Measurements from ENCODE around the gene OGFOD2. TPM values are rescaled to one million over a fixed set of nuclear protein-coding genes. Genes with fewer than 3 reads are reported as not detected.

Gene OGFOD2
- total RNA-seq, 2 experiments from 2014 or later: 13.1 to 25.0 TPM

DNA sequence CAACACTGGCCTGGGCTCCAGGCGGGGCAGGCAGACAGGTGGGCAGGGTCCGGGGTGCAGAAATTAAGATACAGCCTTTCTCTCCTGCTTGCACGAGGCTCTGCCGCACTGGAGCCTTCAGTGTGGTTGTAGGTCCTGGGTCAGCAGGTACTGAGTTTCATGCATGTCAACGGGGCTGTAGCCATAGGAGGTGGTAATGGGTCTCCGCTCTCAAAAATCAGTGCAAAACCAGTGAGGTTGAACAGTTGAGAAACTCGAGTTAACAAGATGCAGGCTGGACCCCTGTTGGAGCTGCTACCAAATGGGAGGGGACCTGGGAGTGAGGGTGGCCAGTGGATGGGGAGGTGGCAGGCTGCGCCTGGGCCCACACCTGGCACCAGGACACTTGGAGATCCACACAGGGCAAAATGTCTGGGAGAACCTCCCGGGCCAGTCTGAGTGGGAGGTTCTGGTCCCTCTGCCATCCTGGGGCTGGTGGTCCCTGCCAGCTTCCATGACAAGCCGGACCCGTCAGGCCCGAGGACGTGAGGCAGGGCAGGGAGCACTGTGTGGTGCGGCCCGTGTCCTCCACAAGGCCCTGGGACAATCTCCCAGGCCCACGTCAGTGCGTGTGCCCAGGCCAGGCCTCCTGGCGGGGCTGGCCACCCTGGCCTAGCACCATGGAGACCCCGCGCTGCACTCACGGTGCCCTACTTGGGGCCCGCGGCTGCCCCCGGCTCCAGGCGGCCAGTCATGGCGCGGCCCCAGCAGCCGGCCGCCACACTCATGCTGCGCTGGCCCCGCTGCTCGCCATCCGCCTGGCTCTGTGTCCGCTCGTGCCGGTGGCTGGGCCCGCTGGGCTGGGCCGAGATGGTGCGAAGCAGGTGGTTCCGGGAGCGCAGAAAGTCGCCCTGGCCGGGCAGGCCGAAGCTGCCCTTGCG is 10.6 kb downstream of the OGFOD2 start:
- Histone ChIP-seq H3K4me1 (ENCODE audit: insufficient read depth, low read length, poor library complexity, severe bottlenecking) (peaks cover 32% of the 10 kb centered on the region), H3K27ac (ENCODE audit: low read depth, low read length, poor library complexity, severe bottlenecking) (no peak overlapping the region), H4K20me1 (ENCODE audit: insufficient read depth, low read length) (no peaks in the 10 kb centered on the region), H3K4me3 (ENCODE audit: low read depth, low read length, poor library complexity, severe bottlenecking) (no peak overlapping the region), H3K36me3 (ENCODE audit: insufficient read depth, low read length) (peaks cover 31% of the 10 kb centered on the region), H3K9me3 (ENCODE audit: low read length) (no peaks in the 10 kb centered on the region), H3K9me2 (ENCODE audit: insufficient read depth, low read length) (no peaks in the 10 kb centered on the region), H3K79me2 (ENCODE audit: insufficient read depth, low read depth, low read length) (peaks cover 17% of the 10 kb centered on the region; the same call in 1 of the 2 replicates), H3K4me2 (ENCODE audit: low read length) (no peak overlapping the region), H2AFZ (ENCODE audit: low read length) (no peak overlapping the region)
- TF ChIP-seq EZH2phosphoT487 (IDR thresholded peaks at IDR 0.05; ENCODE audit: borderline replicate concordance, low read depth, low read length) (no peak), CTCF (conservative IDR thresholded peaks at IDR 0.05; ENCODE audit: low read length) (no peak)
- intact Hi-C loops (cut with micrococcal nuclease; ENCODE audit: unreplicated experiment): no loop called here
- ChIA-PET POLR2A (no interaction called here), CTCF (ENCODE audit: unreplicated experiment) (no interaction called here)
- DNase-seq (ENCODE audit: low spot score): no peak
- no TSS peak for BruUV-seq (replicated peaks)

DNA sequence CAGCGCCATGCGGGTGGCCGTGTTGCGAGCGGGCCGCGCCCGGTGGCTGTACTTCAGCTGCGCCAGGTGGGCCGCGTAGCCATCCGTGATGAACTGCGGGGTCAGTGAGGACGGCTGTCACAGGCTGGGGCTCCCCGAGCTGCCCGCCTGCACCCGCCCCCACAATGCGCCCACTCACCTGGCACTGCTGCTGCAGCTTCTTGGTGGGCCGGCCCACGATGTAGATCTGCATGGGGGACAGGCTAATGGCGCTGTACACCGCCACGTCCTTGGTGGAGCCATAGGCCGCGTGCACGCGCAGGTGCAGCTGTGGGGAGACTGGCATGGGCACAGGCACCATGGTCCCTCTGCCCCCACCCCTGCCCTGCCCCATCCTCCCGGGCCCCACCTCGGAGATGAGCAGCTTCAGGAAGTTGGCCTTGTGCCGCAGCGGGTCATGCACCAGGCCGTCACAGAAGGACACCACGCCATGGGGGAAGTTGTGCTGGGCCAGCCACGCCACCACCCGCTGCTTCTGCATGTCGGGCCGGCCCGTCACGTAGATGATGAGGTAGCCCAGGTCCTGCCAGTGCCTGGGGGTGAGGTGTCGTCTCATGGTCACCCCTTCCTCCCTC is 11.3 kb downstream of the OGFOD2 start:
- Histone ChIP-seq H2AFZ (ENCODE audit: low read length) (no peak overlapping the region), H3K79me2 (ENCODE audit: insufficient read depth, low read depth, low read length) (peaks cover 10% of the 10 kb centered on the region; the same call in 1 of the 2 replicates), H4K20me1 (ENCODE audit: insufficient read depth, low read length) (no peaks in the 10 kb centered on the region), H3K4me1 (ENCODE audit: insufficient read depth, low read length, poor library complexity, severe bottlenecking) (peaks cover 32% of the 10 kb centered on the region), H3K4me2 (ENCODE audit: low read length) (no peak overlapping the region), H3K9me3 (ENCODE audit: low read length) (no peaks in the 10 kb centered on the region), H3K27ac (ENCODE audit: low read depth, low read length, poor library complexity, severe bottlenecking) (no peak overlapping the region), H3K36me3 (ENCODE audit: insufficient read depth, low read length) (peaks cover 31% of the 10 kb centered on the region), H3K9me2 (ENCODE audit: insufficient read depth, low read length) (no peaks in the 10 kb centered on the region), H3K4me3 (ENCODE audit: low read depth, low read length, poor library complexity, severe bottlenecking) (no peak overlapping the region)
- POLR2A ChIA-PET: no interaction called here
- BruUV-seq (replicated peaks): no TSS peak
- CTCF ChIA-PET (ENCODE audit: unreplicated experiment): no interaction called here
- intact Hi-C loops (cut with micrococcal nuclease; ENCODE audit: unreplicated experiment): no loop called here
- no peak for DNase-seq (ENCODE audit: low spot score)
- TF ChIP-seq CTCF (conservative IDR thresholded peaks at IDR 0.05; ENCODE audit: low read length) (no peak), EZH2phosphoT487 (IDR thresholded peaks at IDR 0.05; ENCODE audit: borderline replicate concordance, low read depth, low read length) (no peak)
